Measurements from ENCODE around the gene HCLS1.
"Not testable (repeated sequence)": the region's sequence is repeated elsewhere in the genome, so short reads cannot be mapped to it uniquely, and the experiment has no call there.

The HCLS1 gene

DNA sequence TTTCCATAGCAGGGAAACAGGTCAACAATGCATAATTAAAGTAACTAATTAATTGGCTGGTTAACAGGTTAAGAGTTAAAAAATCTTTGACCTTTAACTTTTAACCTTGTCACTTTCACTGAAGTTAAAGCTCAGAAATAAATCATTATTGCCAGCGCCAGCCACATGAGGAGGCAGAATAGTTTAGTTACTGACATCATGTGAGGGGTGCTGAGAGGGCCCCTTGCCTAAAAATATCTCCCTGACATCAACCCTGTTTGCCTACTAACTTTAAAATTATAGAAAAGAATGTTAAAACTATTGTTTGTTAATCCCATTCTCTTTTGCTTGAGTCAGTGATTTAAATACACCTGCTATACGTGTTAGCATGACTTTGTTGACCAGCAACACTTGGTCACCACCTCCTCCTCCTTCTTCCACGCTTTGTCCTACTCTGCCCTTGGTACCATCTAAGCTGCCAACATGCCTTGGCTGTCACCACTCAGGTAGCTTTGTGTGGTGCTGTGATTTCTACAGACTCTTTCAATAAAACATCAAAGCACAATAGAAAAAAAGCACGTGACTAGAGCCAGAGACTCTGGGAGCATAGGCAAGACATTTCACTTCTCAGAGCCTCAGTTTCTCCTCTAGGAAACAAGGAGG lies 64.8 kb downstream of the HCLS1 start:
- no peak for DNase-seq (ENCODE audit: low read depth in 2 of 2)

GRCh38 chr3:121594850-121595249 lies 65.9 kb downstream of the HCLS1 start:
- DNase-seq (ENCODE audit: low read depth in 2 of 2) = no peak

DNA sequence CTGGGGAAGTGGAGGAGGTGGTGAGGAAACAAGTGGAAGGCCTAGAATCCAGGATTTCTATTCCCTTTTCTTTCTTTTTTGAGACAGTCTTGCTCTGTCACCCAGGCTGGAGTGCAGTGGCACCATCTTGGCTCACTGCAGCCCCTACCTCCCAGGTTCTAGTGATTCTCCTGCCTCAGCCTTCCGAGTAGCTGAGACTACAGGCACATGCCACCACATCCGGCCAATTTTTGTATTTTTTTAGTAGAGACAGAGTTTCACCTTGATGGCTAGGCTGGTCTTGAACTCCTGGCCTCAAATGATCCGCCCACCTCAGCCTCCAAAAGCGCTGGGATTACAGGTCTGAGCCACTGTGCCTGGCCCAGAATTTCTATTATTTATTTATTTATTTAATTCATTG lies 66.9 kb downstream of the HCLS1 start:
- DNase-seq (ENCODE audit: low read depth in 2 of 2) = not testable (repeated sequence)

GRCh38 chr3:121592856-121593702 lies 67.6 kb downstream of the HCLS1 start, which contains the start of gene FBXO40:
Gene FBXO40 (plus strand): TSS chr3:121593379. CDS start chr3:121620576, 27,197 bp downstream.
- no peak for DNase-seq (ENCODE audit: low read depth in 2 of 2)

DNA sequence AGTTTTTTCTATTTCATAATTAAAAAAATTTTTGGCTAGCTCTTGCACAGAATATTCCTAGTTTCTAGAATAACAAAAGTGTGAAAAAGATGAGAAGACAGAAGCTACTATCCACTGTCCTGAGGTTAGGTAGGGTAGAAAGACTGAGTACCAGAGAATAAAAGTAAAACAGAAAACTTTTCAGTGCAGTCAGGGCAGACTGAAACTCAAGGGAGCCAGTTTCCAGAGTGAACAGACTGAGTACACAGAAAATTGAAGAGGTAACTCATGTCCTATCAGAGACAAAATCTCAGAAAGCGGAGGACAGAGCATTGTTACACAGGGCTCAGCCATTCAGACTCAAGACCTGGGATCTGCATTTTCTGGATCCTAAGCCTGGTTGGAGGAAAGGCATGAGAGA lies 76.3 kb downstream of the HCLS1 start:
- DNase-seq (ENCODE audit: low read depth in 2 of 2) = no peak

DNA sequence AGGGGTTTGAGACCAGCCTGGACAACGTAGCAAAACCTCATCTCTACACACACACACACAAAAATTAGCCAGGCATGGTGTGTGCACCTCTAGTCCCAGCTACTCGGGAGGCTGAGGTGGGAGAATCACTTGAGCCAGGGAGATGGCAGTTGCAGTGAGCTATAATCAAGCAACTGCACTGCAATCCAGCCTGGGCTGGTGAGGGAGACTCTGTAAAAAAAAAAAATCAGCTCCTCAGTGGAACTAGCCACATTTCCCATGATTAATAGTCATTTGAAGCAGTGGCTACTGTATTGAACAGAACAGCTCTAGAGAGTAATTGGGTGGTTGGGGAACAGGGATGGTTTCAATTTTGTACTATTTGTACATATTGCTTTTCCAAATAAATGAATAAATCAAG lies 79.0 kb downstream of the HCLS1 start:
- no peak for DNase-seq (ENCODE audit: low read depth in 2 of 2)

All from fibroblast of skin of left quadriceps (primary cell).